GM10847 (cell line): ENCODE measurements around the gene LMNTD1.

Experiments used
- POLR2A ChIP-seq: IDR thresholded peaks from 2 replicates; pipeline ENCODE4 v1.6.1; 2011; ENCODE audit not compliant: insufficient read length; ENCODE audit errors: extremely low read depth

Gene LMNTD1

DNA sequence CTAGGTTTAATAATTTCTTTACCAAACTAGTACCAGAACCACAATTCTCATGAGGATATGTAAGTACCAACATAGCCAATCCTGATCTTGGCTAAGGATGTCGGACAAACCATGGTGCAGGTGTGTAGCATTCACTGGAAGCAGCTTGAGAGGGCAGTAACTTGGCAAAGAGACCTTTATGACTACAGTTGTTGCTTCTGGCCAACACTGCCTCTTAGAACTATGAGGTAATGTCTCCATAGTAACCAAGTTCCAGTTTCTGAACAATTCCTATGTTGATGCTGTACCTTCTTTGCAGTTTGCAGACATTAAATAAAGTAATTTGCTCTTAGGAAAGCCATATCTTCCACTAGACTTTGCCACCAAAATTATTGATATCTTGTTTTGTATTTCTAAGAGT, at the start of gene LMNTD1:
TSS of gene LMNTD1 (minus strand) at position 186 of the 400 bp plus-strand sequence. CDS start 324 bp downstream, outside the sequence.
- TF ChIP-seq POLR2A: no peak

GRCh38 chr12:25598956-25599355, 45.9 kb upstream of the LMNTD1 start:
- no peak for TF ChIP-seq POLR2A

GRCh38 chr12:25594376-25594775, 41.3 kb upstream of the LMNTD1 start:
- no peak for TF ChIP-seq POLR2A

DNA sequence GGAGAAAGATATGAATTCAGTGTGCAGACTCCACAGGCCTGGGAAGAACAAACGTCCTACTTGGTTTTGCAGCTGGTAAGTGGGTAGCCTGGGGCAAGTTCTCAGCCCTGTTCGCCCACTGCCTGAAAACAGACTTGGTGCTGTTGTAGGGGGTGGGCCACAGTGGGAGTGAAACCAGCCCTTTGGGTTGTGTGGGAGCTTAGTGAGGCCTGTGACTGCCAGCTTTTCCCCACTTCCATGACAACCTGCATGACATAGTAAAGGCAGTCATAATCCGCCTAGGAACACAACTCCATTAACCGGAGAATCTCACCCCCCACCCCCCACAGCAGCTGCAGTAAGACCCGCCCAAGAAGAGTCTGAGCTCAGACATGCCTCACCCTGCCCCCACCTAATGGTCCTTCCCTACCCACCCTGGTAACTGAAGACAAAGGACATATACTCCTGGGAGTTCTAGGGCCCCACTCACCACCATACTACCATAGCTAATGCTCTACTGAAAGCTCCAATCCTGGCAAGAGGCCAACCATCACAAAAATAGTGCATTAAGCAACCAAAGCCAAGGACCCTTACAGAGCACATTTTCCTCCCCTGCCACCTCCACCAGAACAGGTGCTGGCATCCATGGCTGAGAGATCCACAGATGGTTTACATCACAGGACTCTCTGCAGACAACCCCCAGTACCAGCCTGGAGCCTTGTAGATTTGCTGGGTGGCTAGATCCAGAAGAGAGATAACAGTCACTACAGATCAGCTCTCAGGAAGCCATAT, 39.8 kb upstream of the LMNTD1 start:
- TF ChIP-seq POLR2A: no peak

GRCh38 chr12:25591144-25591543, 38.1 kb upstream of the LMNTD1 start:
- no peak for TF ChIP-seq POLR2A

DNA sequence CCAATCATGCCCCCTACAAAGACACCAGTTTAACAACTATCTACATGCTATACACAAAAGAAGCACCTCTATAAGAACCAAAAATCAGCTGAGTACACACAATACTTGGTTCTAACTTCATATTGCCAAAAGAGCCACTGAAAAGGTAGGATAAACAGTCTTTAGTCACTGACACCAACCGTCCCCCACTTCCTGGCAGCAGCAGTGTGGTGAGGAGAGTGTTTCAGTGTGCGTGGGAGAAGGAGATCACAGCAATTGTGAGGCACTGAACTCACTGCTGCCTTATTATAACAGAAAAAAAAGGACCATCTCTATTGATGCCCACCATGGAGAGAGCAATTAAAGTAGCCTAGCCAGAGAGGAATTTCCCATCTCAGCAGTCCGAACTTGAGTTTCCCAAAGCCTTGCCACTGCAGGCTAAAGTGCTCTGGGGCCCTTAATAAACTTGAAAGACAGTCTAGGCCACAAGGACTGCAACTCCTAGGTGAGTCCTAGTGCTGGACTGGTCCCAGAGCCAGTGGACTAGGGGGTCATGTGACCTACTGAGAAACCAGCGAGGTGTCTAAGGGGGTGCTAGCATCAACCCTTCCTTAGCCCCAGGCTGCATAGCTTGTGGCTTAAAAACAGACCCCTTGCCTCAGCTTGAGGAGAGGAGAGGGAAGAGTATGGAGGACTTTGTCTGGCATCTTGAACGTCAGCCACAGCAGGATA, 37.1 kb upstream of the LMNTD1 start:
- no peak for TF ChIP-seq POLR2A

- TF ChIP-seq POLR2A: no peak
Measured at GRCh38 chr12:25587346-25587745, 34.3 kb upstream of the LMNTD1 start.

- TF ChIP-seq POLR2A: no peak
Measured at GRCh38 chr12:25585662-25586061, 32.6 kb upstream of the LMNTD1 start.

DNA sequence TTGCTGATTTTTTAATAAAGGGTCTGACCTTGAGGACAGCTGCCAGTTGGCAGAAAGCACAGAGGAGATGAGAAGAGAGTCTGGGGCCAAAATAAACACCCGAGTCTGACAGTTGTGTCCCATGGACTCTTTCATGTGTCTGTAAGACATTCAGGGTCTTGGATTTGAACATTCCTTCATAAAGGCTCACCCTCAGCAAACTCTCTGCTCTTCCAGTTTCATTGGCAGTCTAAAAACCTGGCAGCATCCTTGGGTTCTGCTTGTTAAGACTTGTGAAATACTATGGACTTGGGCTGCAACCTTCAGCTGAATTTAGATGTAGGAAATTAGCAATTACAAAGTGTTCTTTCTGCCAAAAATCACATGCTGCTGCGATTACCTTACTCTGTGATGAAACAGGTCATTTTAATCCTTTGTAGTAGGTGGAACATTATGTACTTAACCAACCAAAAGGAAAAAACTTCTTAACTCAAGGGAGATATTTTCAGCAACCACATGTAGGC, 32.0 kb upstream of the LMNTD1 start:
- no peak for TF ChIP-seq POLR2A

GRCh38 chr12:25584596-25584995, 31.5 kb upstream of the LMNTD1 start:
- TF ChIP-seq POLR2A: no peak

DNA sequence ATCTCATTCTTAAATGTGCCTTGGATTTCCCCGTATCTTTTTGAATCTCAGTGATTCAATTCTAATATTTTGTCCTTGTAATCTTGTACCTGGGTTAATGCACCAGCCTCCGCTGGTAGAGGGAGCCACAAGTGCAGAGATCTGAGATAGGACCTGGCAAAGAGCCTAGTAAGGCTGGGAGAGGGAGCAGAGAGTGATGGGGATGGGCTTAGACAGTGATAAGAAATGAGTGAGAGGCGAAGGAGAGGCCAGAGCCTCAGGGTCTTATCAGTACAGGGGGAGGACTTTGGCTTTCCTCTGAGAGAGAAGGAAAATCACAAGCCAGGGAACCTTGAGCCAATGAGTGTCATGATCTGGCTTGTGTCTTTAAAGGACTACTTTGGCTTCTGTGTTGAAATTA, 30.5 kb upstream of the LMNTD1 start:
- no peak for TF ChIP-seq POLR2A

DNA sequence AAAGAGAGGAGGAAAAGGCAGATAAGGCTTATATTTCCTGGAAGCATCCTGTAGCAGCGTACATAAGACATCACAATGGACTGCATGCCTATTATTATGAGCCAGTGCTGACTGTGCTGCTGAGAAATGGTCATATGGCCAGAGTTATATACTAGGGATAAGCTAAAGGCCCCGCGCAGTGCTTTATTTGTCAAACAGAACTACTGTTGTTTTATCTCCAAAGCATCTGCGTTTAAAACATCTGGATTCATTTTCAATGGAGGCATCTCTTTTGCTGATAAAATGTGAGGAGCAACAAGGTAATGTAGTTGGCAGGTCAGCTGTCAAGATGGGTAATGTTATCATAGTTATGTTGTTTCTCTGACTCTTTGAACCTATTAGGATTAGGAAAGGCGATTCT, 28.0 kb upstream of the LMNTD1 start:
- no peak for TF ChIP-seq POLR2A

DNA sequence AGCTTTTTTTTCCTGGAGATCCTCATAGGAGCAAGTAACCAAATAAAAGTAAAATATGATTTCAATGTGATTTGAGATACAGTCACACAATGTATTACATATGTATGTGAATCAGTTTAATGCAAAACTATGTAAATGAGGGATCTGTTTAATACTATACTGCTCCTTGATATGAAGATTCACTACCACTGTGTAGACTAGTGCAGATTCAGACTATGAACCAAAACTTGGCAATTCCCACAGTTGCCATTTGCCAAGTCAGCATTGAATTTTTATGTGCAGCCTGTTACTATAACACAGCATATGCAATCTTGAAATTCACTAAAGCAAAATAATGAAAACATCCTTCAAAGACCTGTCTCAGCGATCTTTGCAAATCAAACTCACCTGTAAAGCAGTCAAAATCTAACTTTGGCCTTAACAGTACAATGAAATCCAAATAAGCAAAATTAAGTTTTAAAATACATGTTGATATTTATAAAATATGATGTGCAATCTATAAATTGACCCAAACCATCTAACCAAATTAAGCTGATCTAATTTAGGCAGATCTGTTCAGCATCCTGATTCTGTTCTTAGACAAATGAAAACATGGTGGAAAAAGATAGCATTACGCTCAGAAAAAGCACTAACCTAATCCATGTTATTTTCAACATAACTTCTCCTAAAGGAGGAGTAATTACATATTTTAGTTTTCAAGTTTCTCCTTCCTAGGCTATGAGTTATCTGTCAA, 25.5 kb upstream of the LMNTD1 start:
- TF ChIP-seq POLR2A: no peak

GRCh38 chr12:25574761-25575160, 21.7 kb upstream of the LMNTD1 start:
- TF ChIP-seq POLR2A: no peak

DNA sequence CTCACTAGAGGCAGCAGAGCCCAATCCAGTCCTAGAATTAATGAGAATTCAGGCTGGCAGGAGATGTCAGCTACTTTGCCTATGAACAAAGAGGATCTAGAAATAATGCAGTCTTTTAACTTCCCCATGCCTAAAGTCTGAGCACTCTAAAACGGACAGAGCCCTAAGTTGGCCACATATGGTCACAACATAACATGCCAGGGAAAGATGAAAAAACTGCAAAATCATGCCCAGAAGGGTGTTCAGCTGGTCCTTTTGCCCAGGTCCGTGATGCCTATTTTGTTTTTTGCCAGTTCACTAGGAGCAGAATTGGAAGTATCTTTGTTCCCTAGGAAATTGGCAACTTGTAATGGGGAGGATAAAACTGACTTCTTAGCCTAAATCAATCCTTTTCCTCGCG, 20.3 kb upstream of the LMNTD1 start:
- TF ChIP-seq POLR2A: no peak

DNA sequence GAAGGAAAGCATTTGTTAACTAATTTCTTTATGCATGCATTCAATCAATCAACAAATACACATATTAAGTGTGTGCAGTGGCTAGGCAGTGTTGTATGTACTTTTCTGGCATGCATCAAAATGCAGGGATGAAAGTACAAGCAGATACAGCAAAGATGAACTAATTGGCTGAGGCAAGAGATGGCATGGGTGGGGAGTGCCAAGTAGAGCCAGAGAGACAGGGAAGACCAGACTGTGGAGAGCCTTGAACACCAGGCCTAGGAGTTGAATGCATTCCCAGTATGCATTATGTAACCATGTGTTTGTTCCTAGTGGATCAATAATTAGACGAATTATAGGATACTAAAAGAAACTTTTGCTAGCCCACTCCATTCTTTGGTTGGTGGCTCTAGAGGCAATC, 17.3 kb upstream of the LMNTD1 start:
- no peak for TF ChIP-seq POLR2A
